ENCODE results near the gene CCDC85C. TPM values are rescaled to one million over a fixed set of nuclear protein-coding genes. Genes with fewer than 3 reads are reported as not detected.

CCDC85C gene
- total RNA-seq, 1 donor from 2014 or later = 16.6 TPM

DNA sequence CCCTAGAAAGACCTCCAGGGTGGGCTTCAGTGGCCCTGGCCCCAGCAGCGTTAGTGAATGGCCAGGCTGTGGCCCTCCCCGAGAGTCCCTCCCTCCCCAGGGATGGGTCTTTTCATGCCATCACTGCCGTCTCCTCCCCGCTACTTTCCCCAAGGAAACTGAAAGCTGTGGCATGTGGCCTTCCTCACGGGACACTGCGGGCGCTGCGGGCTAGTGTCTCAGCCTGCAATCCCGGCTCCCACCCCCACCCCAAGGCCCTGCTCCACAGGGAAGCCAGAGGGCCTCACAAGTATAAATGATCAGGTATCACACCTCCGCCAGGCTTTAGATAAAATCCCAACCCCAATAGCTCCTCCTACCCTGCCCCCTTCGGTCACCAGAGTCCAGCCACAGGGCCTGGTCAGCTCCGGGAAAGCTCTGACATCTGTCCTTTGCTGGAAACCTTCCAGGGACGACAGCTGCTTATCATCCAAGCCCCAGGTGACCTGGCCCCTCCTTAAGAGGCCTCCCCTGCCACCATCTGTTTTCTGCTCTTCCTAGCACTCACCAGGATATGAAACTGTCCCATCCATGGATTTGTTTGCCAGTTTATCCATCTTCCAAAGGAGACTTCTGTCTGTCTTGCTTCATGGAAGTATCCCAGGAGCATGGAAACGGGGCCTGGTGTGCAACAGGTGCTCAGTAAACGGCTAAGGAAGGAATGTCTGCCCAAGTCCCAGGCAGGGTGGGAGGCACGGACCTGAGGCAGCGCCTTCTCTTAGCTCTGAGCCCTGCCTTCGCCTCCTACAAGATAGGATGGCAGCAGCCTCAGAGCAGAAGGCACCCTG is 31.6 kb downstream of the CCDC85C start:
- H3K4me3 Mint-ChIP-seq (ENCODE audit: unreplicated experiment) = no peak overlapping the region
- Histone ChIP-seq H2AFZ (ENCODE audit: low read depth, low read length) (no peak overlapping the region), H4K20me1 (ENCODE audit: insufficient read depth, low read length) (peaks cover 52% of the 10 kb centered on the region), H3K9me3 (ENCODE audit: insufficient read depth, low read depth, low read length) (no peaks in the 10 kb centered on the region), H3K9ac (ENCODE audit: low read length) (no peak overlapping the region), H3K36me3 (ENCODE audit: insufficient read depth, low read length) (no peaks in the 10 kb centered on the region), H3K27ac (ENCODE audit: low read depth, low read length) (no peak overlapping the region), H3K4me3 (ENCODE audit: insufficient read depth, low read depth, low read length) (no peak overlapping the region), H3K79me2 (ENCODE audit: insufficient read depth, low read length) (peaks cover 61% of the 10 kb centered on the region), H3K4me1 (ENCODE audit: insufficient read depth, low read length) (peaks cover 45% of the 10 kb centered on the region), H3K4me2 (ENCODE audit: low read length) (no peak overlapping the region), H3K27me3 (ENCODE audit: insufficient read depth, low read length) (no peaks in the 10 kb centered on the region)
- peaks cover 39% of the 10 kb centered on the region for H3K4me1 Mint-ChIP-seq (ENCODE audit: low read depth, unreplicated experiment)
- no peak for FAIRE-seq
- no peak for TF ChIP-seq EZH2 (IDR thresholded peaks at IDR 0.05; ENCODE audit: insufficient read depth, low read length)
- TF ChIP-seq, protein P1, sequence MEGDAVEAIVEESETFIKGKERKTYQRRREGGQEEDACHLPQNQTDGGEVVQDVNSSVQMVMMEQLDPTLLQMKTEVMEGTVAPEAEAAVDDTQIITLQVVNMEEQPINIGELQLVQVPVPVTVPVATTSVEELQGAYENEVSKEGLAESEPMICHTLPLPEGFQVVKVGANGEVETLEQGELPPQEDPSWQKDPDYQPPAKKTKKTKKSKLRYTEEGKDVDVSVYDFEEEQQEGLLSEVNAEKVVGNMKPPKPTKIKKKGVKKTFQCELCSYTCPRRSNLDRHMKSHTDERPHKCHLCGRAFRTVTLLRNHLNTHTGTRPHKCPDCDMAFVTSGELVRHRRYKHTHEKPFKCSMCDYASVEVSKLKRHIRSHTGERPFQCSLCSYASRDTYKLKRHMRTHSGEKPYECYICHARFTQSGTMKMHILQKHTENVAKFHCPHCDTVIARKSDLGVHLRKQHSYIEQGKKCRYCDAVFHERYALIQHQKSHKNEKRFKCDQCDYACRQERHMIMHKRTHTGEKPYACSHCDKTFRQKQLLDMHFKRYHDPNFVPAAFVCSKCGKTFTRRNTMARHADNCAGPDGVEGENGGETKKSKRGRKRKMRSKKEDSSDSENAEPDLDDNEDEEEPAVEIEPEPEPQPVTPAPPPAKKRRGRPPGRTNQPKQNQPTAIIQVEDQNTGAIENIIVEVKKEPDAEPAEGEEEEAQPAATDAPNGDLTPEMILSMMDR (IDR thresholded peaks at IDR 0.05; ENCODE audit: insufficient read depth, low read depth, low read length) = no peak
- no peaks in the 10 kb centered on the region for H3K9me3 Mint-ChIP-seq (ENCODE audit: unreplicated experiment)
- H3K36me3 Mint-ChIP-seq (ENCODE audit: low read depth, unreplicated experiment) = no peaks in the 10 kb centered on the region
- no peak overlapping the region for H3K27ac Mint-ChIP-seq (ENCODE audit: unreplicated experiment)
- no peak for DNase-seq (ENCODE audit: low read depth)
- H3K27me3 Mint-ChIP-seq (ENCODE audit: low read depth, unreplicated experiment) = peaks cover 10% of the 10 kb centered on the region

DNA sequence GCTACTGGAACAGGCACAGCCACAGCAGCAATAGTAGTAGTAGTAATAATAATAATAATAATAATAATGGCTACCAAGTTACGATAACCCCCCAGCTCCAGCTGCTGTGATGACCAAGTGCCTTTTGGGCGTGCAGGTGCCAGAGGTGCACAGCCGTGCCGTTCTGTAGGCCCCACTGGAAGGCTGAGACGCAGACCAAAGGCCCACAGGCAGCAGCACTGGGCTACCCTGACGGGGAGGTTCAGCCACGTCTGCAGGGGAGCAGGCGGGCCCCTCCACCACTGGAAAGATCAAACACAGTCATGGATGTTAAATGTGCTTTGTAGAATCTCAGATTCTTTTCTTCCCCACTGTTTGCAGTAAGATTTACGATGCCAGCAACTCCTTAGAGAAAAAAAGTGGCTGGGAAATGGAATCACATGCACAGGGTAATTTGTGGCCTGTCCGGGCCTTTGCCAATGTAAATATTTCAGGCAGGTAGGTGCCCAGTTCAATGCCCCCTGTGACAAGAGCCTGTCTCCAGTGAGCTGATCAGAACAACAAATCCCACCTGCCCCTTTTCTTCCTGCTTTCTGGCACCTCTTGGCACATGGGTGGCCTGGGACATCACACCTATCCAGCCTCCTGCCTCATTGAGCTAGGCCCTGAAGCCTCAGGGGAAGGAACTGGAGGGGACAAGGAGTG is 32.6 kb downstream of the CCDC85C start:
- Mint-ChIP-seq H3K4me3 (ENCODE audit: unreplicated experiment) (no peak overlapping the region), H3K4me1 (ENCODE audit: low read depth, unreplicated experiment) (peaks cover 40% of the 10 kb centered on the region), H3K27me3 (ENCODE audit: low read depth, unreplicated experiment) (peaks cover 10% of the 10 kb centered on the region), H3K9me3 (ENCODE audit: unreplicated experiment) (no peaks in the 10 kb centered on the region), H3K36me3 (ENCODE audit: low read depth, unreplicated experiment) (no peaks in the 10 kb centered on the region), H3K27ac (ENCODE audit: unreplicated experiment) (no peak overlapping the region)
- Histone ChIP-seq H3K4me2 (ENCODE audit: low read length) (no peak overlapping the region), H3K9me3 (ENCODE audit: insufficient read depth, low read depth, low read length) (no peaks in the 10 kb centered on the region), H3K4me1 (ENCODE audit: insufficient read depth, low read length) (peaks cover 38% of the 10 kb centered on the region), H3K27ac (ENCODE audit: low read depth, low read length) (no peak overlapping the region), H3K79me2 (ENCODE audit: insufficient read depth, low read length) (peaks cover 64% of the 10 kb centered on the region), H3K36me3 (ENCODE audit: insufficient read depth, low read length) (no peaks in the 10 kb centered on the region), H4K20me1 (ENCODE audit: insufficient read depth, low read length) (peaks cover 55% of the 10 kb centered on the region), H3K9ac (ENCODE audit: low read length) (no peak overlapping the region), H3K4me3 (ENCODE audit: insufficient read depth, low read depth, low read length) (no peak overlapping the region), H3K27me3 (ENCODE audit: insufficient read depth, low read length) (no peaks in the 10 kb centered on the region), H2AFZ (ENCODE audit: low read depth, low read length) (no peak overlapping the region)
- FAIRE-seq (no peak), DNase-seq (ENCODE audit: low read depth) (no peak)
- no peak for TF ChIP-seq EZH2 (IDR thresholded peaks at IDR 0.05; ENCODE audit: insufficient read depth, low read length)
- TF ChIP-seq, protein P1 (IDR thresholded peaks at IDR 0.05; ENCODE audit: insufficient read depth, low read depth, low read length) = no peak
